DOHH2 (cell line): ENCODE results near the gene CRELD1.

Experiments
- H3F3A ChIP-seq: fragments of 200-600 bp; sonication (generic), shearing (Covaris generic); 2 replicates; pipeline ENCODE4 v1.6.0; 2016; ENCODE audit warnings: antibody characterized with exemption, mild to moderate bottlenecking; ENCODE audit not compliant: control insufficient read depth, insufficient read depth
- H3K27ac ChIP-seq: fragments of 200-600 bp; sonication (generic); 2 replicates; pipeline ENCODE4 v1.5.1; 2014; ENCODE audit warnings: low read depth, mild to moderate bottlenecking, low read length, moderate library complexity
- H3K27me3 ChIP-seq: fragments of 200-600 bp; sonication (generic); 2 replicates; pipeline ENCODE4 v1.6.1; 2014; ENCODE audit warnings: mild to moderate bottlenecking, low read length, mixed read lengths; ENCODE audit not compliant: control insufficient read depth
- H3K36me3 ChIP-seq: fragments of 200-600 bp; sonication (generic); 2 replicates; pipeline ENCODE4 v1.6.1; 2014; ENCODE audit warnings: mild to moderate bottlenecking, low read length, moderate library complexity, mixed read lengths; ENCODE audit not compliant: control insufficient read depth
- H3K4me1 ChIP-seq: fragments of 200-600 bp; sonication (generic); 2 replicates; pipeline ENCODE4 v1.6.1; 2014; ENCODE audit warnings: mild to moderate bottlenecking, low read length, mixed read lengths; ENCODE audit not compliant: control insufficient read depth
- H3K4me2 ChIP-seq: fragments of 200-600 bp; sonication (generic); 2 replicates; pipeline ENCODE4 v1.6.0; 2014; ENCODE audit warnings: mild to moderate bottlenecking, low read length, moderate library complexity
- H3K4me3 ChIP-seq: fragments of 200-600 bp; sonication (generic); 2 replicates; pipeline ENCODE4 v1.5.1; 2014; ENCODE audit warnings: mild to moderate bottlenecking, low read length, mixed read lengths
- H3K79me2 ChIP-seq: fragments of 200-600 bp; sonication (generic); 2 replicates; pipeline ENCODE4 v1.6.1; 2014; ENCODE audit warnings: mild to moderate bottlenecking, low read length, mixed read lengths; ENCODE audit not compliant: control insufficient read depth
- H3K9me2 ChIP-seq: fragments of 200-600 bp; sonication (generic); replicated peaks from 2 replicates; pipeline ENCODE4 v1.6.1; 2014; ENCODE audit warnings: mild to moderate bottlenecking, low read length, mixed read lengths; ENCODE audit not compliant: control insufficient read depth
- H3K9me3 ChIP-seq: fragments of 200-600 bp; sonication (generic); 2 replicates; pipeline ENCODE4 v1.6.1; 2014; ENCODE audit warnings: antibody characterized with exemption, low read length, mixed read lengths; ENCODE audit not compliant: control insufficient read depth, insufficient read depth
- H4K20me1 ChIP-seq: fragments of 200-600 bp; sonication (generic); 2 replicates; pipeline ENCODE4 v1.6.0; 2014; ENCODE audit warnings: low read depth, mild to moderate bottlenecking, antibody characterized with exemption, low read length, moderate library complexity; ENCODE audit not compliant: control insufficient read depth, insufficient read depth
- EZH2phosphoT487 ChIP-seq: fragments of 200-600 bp; sonication (generic); IDR thresholded peaks from 2 replicates; pipeline ENCODE4 v1.6.1; 2017; ENCODE audit warnings: borderline replicate concordance, mild to moderate bottlenecking, antibody characterized with exemption, low read length, moderate library complexity, mixed read lengths
- TF ChIP-seq, protein P1 (sequence below): fragments of 200-600 bp; sonication (generic); IDR thresholded peaks from one replicate; pipeline ENCODE4 v1.5.1; 2014; ENCODE audit warnings: antibody characterized with exemption, mild to moderate bottlenecking, low read depth, low read length; ENCODE audit not compliant: poor library complexity, severe bottlenecking

Gene CRELD1

DNA sequence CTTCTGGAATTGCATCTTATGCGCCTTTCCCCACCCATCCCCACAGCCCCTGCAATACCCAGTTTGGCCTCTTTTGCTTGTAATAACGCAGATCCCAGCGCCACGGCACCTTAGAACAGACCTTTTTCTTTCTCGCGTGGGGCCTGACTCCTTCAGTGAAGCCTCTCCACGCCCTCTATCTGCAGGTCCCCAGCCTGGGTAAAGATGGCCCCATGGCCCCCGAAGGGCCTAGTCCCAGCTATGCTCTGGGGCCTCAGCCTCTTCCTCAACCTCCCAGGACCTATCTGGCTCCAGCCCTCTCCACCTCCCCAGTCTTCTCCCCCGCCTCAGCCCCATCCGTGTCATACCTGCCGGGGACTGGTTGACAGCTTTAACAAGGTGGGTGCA is 594 bp downstream of the CRELD1 start:
- peaks cover 36% of the 10 kb centered on the region for H3K4me1 ChIP-seq
- no peaks in the 10 kb centered on the region; the same call in 1 of the 2 replicates for H3F3A ChIP-seq
- H3K27ac ChIP-seq, result peak overlapping the region; percentile 54
- H3K9me3 ChIP-seq, result no peaks in the 10 kb centered on the region
- H4K20me1 ChIP-seq, result no peaks in the 10 kb centered on the region
- peak overlapping the region; percentile 91 for H3K4me2 ChIP-seq
- TF ChIP-seq EZH2phosphoT487, result no peak
- TF ChIP-seq, protein P1, sequence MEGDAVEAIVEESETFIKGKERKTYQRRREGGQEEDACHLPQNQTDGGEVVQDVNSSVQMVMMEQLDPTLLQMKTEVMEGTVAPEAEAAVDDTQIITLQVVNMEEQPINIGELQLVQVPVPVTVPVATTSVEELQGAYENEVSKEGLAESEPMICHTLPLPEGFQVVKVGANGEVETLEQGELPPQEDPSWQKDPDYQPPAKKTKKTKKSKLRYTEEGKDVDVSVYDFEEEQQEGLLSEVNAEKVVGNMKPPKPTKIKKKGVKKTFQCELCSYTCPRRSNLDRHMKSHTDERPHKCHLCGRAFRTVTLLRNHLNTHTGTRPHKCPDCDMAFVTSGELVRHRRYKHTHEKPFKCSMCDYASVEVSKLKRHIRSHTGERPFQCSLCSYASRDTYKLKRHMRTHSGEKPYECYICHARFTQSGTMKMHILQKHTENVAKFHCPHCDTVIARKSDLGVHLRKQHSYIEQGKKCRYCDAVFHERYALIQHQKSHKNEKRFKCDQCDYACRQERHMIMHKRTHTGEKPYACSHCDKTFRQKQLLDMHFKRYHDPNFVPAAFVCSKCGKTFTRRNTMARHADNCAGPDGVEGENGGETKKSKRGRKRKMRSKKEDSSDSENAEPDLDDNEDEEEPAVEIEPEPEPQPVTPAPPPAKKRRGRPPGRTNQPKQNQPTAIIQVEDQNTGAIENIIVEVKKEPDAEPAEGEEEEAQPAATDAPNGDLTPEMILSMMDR, result peak; percentile 60
- no peaks in the 10 kb centered on the region for H3K9me2 ChIP-seq
- peaks cover 27% of the 10 kb centered on the region for H3K36me3 ChIP-seq
- H3K27me3 ChIP-seq, result no peaks in the 10 kb centered on the region
- H3K79me2 ChIP-seq, result peaks cover 22% of the 10 kb centered on the region
- peak overlapping the region; percentile 82 for H3K4me3 ChIP-seq

GRCh38 chr3:9934993-9935392 is 1.4 kb downstream of the CRELD1 start:
- Histone ChIP-seq H3K4me2 (peak overlapping the region; percentile 91), H3F3A (no peaks in the 10 kb centered on the region; the same call in 1 of the 2 replicates), H3K4me3 (peak overlapping the region; percentile 82)

GRCh38 chr3:9935966-9936510 is 2.4 kb downstream of the CRELD1 start:
- Histone ChIP-seq H3K36me3 (peaks cover 29% of the 10 kb centered on the region), H3K9me3 (no peaks in the 10 kb centered on the region), H3K4me2 (peak overlapping the region; percentile 91), H4K20me1 (no peaks in the 10 kb centered on the region), H3K4me3 (no peak overlapping the region), H3K27ac (no peak overlapping the region), H3K79me2 (peaks cover 22% of the 10 kb centered on the region), H3K9me2 (no peaks in the 10 kb centered on the region), H3K27me3 (no peaks in the 10 kb centered on the region), H3K4me1 (peaks cover 36% of the 10 kb centered on the region), H3F3A (no peaks in the 10 kb centered on the region; the same call in 1 of the 2 replicates)
- TF ChIP-seq, protein P1, result no peak
- TF ChIP-seq EZH2phosphoT487, result no peak

More at GRCh38 chr3:9934993-9935392, 1.4 kb downstream of the CRELD1 start:
- Histone ChIP-seq H4K20me1 (no peaks in the 10 kb centered on the region), H3K27me3 (no peaks in the 10 kb centered on the region), H3K79me2 (peaks cover 22% of the 10 kb centered on the region), H3K9me3 (no peaks in the 10 kb centered on the region), H3K27ac (no peak overlapping the region), H3K9me2 (no peaks in the 10 kb centered on the region), H3K36me3 (peaks cover 27% of the 10 kb centered on the region), H3K4me1 (peaks cover 36% of the 10 kb centered on the region)
- TF ChIP-seq, protein P1, result no peak
- TF ChIP-seq EZH2phosphoT487, result no peak
